Daoy (cell line): ENCODE results near the gene TP53I11. TPM values are rescaled to one million over a fixed set of nuclear protein-coding genes. Genes with fewer than 3 reads are reported as not detected.

Experiments used
- DNase-seq: peaks from one replicate; pipeline ENCODE4 v3.0.0-alpha.2; 2015; ENCODE audit warnings: low read depth
- total RNA-seq: library from RNA; depleted of rRNA; stranded (reverse); fragments of >200 nt; shearing (Covaris generic); gene quantifications from 2 replicates; pipeline ENCODE4 v1.2.3, GENCODE V29; 2014

Gene TP53I11
- total RNA-seq, 1 experiment from 2014 or later = 10.1 TPM

DNA sequence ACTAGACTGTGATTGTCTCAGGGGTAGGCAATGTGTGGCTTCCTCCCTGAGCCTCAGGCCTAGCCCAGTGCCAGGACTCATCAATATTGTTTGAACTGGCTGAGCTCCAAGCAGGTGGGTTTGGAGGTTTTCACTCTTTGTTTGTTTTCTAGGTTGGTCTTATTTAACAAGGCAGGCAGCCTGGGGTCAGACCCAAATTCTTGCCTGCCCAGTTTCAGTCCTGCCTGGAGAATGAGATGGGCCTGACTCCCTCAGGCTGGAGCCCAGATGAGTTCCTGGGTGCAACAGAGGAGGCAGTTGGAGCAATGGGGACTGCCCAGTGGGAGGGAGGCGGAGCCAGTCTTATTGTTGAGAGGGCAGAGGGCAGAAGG is 28.3 kb upstream of the TP53I11 start:
- DNase-seq = peak; percentile 51

DNA sequence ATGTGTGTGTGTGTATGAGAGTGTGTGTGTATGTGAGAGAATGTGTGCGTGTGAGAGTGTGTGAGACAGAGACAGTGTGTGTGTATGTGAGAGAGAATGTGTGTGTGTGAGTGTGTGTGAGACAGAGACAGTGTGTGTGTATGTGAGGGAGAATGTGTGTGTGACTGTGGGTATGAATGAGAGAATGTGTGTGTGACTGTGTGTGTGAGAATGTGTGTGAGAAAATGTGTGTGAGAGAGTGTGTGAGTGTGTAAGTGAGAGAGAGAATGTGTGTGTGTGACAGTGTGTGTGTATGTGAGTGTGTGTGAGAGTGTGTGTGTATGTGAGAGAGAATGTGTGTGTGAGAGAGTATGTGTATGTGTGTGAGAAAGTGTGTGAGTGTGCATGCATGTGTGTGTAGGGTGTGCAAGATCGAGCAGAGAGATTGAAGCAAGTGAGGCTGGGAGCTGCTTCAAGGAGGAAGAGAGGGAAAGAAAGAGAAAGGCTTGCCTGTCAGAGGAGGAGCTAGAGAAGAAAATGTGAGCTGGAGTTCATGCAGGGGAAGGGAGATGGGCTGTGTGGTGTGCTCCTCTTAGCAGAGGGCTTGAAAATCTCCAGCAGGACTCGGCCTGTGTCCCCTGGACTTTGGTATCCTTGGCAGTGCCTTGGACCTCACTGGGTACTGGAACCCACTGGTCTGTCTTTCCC is 27.7 kb upstream of the TP53I11 start:
- DNase-seq = no peak

DNA sequence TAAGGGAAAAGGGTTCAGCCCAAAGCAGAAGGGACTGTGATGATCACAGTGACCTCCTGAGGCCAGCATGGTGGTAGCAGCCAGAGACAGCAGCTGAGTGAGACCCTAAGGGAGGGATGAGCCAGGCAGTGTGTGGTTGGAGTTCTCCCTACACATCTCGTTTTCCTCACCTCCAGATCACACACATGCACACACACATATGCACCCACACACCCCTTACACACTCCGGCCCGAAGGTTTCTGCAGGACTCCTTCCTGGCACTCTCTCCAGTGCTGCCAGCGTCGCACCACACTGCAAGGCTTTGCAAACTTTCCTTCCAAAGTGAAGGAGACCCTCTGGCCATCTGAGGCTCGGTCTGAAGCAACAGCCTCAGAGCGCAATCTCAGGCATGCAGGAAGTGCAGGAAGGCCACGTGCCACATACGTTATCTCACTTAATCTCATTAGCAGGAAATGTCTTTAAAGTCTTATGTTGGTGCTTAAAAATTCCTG is 26.9 kb upstream of the TP53I11 start:
- no peak for DNase-seq

DNA sequence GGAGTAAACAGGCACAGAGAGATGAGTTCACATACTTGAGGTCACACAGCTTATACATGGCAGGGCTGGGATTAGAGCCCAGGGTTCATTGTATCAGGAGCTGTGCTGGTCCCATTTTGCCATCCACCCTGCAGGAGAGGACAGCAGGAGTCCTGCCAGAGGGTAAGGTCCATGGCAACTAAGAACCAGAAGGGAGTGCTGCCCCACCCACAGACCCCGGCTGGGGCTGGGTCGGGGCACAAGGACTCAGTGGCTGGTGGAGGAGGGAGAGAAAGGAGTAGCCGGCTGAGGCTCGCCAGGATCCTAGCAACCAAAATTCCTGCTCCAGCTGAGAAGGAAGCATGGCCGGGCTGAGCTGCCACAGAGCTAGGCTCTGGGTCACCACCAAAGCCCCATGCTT is 25.9 kb upstream of the TP53I11 start:
- DNase-seq = no peak

DNA sequence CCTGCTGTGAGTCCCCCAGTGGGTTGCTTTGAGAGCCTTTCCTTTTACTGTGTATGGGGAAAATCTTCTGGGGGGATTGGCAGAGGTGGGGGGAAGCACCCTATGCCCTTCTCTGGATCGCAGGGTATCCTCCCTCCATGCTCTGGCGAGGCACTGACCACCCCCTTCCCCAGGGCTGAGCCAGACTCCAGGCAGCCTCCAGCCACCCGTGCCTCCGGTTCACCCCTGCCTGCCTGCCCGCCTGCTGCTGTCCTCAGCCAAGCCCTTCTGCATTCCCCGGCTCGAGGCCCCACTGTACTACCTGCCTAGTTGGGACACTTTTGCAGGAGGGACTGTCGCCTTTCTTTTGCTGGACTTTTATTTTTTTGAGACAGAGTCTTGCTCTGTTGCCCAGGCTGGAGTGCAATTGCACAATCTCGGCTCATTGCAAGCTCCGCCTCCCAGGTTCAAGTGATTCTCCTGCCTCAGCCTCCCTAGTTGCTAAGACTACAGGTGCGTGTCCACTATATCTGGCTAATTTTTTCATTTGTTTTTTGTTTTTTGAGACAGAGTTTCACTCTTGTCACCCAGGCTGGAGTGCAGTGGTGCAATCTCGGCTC is 23.8 kb upstream of the TP53I11 start:
- DNase-seq = no peak

DNA sequence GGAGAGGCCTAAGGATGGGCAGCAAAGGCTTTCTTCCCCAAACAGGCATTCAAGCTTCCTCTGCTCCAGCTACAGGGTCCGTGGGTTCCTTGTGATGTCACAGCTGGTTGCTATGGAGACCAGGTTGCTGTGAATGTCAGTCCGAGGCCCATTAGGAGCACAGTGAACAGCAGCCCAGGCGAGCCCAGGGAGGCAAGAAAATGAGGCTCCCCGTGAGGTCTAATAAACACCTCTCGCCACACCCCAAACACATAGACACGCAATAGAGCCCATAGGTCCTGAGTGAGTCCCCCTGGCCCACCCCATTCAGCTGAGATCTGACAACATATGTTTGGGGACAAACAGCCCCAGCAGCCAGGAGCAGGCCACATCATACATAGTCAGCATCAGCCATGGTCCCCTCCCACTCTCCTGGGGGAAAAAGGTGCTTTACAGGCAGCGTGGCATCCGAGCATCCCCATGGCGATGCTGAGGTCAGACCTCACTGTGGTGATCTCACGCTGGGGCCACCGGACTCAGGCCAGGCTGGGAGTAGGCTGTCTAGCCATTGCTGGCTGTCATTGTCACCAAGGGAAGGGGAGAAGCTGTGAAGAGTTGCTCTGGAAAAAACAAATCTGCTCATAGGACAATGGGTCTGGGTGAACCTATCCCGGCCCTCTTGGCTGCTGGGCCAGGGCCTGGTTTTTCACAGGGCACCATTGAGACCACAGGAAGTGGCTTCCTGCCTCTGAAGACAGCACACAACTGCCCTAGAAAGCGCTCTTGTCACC is 23.1 kb upstream of the TP53I11 start:
- no peak for DNase-seq

DNA sequence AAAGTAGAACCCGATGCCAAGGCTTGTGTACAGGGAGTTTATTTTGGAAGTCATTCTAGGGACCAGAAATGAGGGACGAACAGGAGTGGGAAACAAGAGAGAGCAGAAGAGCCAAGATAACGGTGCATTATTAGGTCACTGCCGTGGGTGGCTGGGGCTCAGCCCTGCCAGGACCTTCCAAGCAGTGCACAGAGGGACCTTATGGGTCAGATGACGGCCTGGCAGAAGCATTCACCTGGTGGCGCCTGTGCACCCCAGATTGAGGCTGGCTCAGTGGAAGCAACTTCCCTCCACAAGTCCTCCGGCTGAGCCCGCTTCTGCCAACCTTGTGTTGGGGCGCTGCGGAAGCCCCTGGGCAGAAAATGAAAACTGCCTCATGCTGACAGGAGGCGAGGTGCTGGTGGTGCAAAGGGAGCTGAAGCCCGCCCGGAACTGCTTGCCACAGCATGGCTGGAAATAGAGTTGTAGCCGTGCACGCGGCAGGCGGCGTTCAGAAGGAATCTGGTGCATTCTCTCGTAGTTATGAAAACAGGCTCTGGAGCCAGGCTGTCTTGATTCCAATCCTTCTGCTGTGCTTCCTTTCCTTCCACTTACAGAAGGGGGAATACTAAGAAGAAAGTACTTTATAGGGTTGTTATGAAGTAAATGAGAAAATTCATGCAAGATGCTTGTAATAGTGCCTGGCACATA is 22.2 kb upstream of the TP53I11 start:
- no peak for DNase-seq

DNA sequence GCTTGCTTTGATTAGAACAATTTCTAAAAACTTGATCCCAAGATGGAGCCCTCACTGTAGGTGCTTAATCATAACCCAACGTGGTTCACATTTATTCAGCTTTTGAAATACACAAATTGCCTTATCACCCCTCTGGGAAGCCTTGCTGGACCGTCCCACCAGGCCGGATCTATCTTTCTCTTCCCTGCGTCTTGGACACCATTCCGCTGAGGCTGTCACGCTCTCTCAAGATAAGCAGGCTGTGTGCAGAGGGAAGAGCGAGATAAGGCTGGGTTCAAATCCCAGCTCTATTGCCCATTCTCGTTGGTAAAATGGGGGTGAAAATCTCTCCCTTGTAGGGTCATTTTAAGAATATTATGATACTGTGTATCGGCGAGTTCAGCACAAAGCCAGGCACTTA is 20.5 kb upstream of the TP53I11 start:
- DNase-seq = no peak

DNA sequence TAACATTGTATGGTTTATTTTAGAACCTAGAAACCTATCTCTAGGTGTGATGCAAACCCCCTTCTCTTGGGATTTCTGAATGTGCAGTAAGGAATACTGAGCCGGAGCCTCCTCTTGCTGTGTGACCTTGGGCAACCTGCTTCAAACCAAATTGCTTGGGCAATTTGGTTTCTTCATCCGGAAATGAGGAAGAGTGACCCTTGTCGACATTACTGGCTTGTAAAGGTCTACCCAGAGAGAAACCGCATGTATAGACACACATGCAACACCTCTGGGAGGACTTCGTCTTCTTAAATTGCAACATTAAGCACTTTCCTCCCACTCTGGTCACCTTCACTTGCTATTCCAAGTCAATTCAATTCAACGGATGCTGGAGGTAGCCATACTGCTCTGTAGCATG is 19.6 kb upstream of the TP53I11 start:
- no peak for DNase-seq

DNA sequence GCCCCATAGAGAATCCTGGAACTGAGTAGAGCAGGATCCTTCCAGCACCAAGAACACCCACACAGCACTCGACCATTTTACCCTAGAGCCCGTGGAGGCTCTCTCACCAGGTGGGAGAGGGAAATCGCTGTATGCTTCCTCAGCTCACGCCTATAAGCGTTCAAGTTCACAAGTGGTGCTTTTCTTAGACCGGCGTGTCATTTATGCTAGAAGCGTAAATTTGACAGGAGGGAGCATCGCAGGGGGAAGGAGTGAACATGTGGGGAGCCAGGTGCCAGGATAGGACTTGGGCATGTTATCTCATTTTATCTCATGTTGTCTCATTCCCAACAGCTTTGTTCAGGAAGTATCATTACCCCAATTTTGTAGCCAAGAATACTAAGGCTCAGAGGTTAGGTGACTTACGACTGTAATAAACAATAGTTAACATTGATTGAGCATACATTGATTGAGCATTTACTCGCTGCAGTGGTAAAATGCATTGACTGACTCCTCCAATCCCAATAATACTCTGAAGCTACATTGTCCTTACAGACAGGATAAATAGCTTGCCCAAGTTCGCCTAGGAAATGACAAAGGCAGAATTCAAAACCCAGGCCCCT is 19.1 kb upstream of the TP53I11 start:
- DNase-seq = no peak

DNA sequence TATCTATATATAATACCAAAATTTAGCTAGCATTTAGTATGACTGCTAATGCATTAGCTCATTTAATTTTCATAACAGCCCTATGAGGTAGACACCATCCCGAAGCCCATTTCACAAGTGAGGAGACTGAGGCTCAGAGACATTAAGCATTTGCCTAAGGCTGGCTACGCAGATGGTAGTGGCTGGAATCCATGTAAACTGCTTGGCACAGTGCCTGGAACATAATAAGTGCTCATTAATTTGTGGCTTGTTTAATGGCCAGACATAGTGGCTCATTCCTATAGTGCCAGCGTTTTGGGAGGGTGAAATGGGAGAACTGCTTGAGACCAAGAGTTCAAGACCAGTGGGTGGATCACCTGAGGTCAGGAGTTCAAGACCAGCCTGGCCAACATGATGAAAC is 17.8 kb upstream of the TP53I11 start:
- DNase-seq = no peak

DNA sequence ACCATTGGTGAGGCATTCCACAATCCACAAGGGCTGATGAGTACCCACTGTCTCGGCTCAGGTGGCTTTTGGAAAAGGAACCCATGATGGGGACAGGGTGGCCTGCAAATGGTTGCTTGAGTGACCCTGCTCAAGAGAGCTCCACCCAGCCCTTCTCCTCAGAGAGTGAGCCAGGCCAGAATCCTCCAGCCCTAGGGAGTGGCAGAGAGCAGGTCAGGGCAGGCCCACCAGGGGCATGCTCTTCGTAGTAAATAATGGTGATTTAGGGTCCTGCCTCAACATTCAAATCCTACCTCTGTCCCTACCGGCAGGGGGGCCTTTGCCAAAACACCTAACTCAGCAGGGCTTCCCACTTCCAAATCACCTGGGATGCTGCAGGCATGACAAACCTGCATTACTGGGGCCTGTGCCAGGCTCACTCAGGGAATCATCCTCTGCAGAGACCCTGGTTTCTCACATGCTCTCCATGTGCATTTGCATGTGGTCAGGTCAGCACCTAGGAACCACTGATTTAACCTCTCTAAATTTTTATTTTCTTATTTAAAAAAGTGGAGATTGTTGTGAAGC is 17.3 kb upstream of the TP53I11 start:
- DNase-seq = no peak

DNA sequence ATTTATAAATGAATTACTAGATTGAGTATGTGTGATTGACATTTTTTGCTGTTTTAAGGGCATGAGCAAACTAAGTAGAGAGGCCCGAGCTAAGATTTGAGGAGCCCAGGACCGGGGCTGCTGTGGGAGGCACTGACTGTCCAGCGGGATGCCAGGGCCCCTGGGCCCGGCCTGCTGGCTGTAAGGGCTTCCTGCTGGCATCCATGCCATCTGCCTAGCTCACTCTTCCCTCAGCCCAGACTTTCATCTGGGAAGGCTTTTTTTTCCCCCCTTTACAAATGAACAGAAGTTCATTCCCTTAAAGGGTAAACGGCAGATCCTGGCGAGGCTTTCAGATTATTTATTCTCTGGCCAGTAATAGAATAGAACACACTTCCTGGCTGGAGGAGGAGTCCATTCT is 16.0 kb upstream of the TP53I11 start:
- no peak for DNase-seq

DNA sequence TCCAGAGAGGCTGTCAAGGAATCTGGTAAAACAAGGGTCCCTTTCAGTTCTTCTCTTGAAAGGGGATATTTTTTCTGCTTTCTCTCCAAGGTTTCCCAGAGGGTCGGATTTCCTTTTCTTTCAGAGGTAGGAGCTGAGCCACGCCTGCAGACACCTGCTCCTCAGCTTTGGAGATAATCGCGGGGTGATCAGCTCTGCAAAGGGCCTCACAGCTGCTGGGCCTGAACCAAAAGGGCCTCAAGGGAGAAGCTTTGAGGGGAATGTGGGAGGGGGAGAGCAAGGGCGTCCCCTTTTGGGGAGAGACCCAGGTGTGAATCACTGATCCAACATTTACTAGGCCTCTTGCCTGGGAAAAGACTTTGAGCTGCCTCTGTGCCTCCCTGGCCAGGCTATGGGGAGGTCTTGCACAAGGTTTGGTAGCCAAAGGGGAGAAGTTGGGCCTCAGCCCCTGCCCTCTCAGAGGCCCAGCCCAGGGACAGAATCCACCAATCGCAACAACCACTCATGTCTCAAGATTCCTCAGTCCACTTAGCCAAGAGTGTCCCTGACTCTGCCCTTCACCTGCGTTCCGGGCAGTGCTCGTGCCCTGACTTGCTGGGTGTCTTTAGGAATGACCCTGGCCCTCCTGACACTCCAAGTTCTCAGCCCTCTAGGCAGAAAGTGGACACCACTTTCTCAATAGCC is 14.0 kb upstream of the TP53I11 start:
- DNase-seq = no peak

DNA sequence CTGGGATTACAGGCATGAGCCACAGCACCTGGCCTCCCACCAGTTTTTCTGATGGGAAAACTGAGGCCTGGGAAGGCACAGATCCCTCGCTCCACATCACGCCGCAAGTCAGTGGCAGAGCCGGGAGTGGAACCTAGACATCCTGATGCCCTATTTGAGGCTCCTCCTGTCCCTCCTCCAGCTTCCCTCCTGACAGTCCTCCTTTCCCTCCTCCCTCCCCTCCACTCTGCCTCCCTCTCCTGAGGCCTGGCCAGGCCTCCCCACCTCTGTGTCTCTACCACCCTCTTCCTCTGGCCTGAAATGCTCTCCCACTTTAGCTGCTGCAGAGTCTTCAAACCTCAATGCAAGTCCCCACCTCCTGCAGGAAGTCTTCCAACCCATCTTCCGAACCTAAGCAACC is 13.3 kb upstream of the TP53I11 start:
- no peak for DNase-seq

DNA sequence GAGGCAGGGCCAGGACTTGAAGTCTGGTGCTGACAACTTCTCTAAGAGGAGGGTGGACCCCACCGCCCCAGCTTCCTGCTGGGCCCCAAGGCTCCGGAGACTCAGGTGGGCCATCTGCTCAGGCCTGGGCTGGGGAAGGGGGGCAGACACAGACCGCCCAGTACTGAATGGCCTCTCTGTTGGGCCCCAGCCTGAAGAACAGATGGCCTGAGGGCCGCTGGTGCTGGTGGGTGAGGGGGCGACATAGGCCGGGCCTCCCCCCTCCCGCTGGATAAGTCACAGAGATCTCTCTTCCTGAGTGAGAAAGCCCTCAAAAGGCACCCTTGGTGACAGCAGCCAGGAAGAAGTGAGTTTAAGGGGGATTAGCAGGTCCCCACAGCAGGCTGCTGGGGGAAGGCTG is 12.5 kb upstream of the TP53I11 start:
- no peak for DNase-seq

DNA sequence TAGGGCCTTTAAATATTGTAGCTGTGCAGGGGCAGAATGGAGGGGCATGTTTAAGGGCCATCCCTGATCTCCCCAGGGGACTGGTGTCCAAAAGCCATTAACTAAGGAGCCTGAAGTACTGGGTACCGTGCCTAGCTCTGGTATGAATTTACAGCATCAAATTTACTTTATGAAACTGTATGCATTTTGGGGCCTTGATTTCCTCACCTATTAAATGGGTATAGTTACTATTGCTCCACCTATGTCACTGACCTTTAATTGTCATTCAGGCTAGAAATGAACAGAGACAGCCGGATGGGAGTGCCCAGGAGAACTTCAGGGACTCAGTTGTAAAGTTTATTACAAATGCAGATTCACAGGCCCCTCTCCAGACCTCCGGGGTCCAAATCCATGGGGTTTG is 11.8 kb upstream of the TP53I11 start:
- no peak for DNase-seq

DNA sequence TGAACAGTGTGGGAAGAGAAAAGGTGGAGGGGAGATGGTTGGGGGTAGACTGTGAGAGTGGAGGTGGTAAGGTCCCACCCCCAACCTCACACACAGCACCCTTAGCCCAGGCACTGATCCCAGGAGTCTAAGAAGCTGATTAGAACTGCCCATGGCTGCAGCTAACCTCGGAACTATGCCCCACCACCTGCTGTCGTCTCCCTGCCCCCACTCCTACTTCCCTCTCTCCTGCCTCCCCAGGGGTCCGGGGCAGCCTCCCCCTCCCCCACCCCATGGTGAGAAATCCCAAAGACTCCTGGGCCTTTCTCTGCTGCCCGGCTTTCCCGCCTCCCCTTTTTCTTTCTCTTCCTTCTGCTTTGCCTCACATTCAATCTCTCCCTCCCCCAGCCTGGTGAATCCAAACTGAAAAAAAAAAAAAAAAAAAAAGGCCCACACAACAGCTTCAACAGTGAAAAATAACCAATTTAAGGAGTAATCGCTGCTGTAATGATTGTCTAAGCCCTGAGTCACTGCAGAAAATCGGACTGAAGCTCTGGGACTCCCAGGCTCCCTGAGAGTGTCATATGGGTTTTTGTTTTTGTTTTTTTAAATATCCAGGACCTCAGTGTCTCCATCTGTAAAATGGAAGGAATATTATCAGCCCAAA is 9.6 kb upstream of the TP53I11 start:
- DNase-seq = no peak

DNA sequence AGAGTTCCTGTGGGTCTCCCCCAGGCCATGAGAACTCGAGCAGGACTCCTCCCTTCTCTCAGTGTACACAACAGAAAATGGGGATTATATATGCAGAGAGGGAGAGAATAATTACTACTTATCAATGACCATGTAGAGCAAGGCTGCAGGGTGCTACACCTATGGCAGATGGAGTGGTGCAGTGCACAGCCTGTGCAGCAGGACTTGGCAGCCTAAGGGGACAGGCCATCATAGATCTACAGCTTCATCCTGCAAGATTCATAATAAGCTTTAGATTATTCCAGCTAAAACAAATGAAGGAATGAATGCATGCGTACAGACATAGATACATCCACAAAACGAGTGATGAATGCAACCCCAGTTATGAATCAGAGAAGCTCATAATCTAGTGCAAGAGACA is 8.4 kb upstream of the TP53I11 start:
- no peak for DNase-seq

DNA sequence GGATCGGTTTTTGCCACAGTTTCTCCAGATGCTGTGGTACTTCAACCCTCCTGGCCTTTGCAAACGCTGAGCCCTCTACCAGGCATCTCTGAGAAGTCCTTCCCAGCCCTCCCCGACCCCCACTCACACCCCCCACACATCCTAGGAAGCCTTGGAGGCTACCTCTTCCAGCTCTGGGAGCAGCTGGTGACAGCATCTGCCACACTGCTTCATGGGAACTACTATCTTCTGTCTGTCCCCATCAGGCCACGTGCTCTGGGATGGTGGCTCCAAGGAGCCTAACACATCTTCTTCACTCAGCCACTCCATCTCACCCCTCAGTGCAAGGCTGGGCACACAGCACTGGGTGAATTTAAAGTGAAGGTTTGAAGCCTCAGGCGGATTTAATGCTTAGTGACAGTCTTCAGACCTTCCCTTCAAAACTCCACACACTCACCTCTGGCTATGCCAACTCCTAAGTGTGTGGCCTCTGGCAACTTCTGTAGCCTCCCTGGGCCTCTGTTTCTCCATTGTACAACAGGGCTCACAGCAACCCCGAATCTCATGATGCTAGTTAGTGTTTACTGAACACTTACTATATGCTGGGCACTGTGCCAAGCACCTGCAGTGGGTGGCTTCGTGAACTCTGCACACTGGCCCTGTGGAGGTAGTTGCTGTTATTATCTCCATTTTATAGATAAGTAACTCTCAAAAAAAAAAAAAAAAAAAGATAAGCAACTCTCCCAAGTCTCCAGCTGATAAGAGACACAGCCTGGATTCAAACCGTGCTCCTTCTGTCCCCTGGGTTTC is 7.3 kb upstream of the TP53I11 start:
- DNase-seq = no peak
